ENCODE results near the gene SCYGR5. TPM values are rescaled to one million over a fixed set of nuclear protein-coding genes. Genes with fewer than 3 reads are reported as not detected.

Gene SCYGR5
- polyA plus RNA-seq, 1 experiment, result not detected

DNA sequence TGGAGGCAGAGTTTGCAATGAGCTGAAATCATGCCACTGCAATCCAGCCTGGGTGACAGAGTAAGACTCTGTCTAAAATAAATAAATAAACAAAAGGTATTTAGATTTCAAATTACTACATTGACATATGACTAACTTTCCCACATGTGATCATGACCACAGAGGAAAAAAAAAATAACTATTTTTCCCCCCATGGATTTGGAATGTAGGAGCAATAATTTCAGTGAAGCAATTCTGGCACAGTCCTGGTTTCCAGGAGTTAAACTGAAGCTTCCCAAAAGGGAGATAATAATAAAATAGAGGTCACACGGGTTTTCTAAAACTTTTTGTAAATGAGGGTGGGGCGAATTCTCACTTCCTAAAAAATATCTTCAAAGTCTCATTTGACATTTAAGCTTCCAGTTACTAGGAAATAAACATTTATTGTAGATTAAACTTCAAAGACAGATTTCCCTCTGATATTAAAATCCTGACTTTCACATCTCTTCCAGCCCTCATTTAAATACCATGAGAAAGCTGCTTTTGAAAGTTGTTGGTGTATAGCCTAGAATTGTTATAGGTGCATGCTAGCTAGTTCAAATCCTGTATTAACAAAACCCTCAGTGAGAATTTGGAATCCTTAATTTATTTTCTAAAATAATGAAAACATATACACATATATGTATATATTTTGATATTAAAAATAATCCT, 30.5 kb downstream of the SCYGR5 start:
- Histone ChIP-seq H3K36me3 (ENCODE audit: control insufficient read depth, insufficient read depth, low read length) (no peaks in the 10 kb centered on the region), H3K27me3 (ENCODE audit: control insufficient read depth, insufficient read depth, low read length) (no peaks in the 10 kb centered on the region), H3K4me3 (ENCODE audit: low read depth, low read length) (no peak overlapping the region)
- TF ChIP-seq, protein P1, sequence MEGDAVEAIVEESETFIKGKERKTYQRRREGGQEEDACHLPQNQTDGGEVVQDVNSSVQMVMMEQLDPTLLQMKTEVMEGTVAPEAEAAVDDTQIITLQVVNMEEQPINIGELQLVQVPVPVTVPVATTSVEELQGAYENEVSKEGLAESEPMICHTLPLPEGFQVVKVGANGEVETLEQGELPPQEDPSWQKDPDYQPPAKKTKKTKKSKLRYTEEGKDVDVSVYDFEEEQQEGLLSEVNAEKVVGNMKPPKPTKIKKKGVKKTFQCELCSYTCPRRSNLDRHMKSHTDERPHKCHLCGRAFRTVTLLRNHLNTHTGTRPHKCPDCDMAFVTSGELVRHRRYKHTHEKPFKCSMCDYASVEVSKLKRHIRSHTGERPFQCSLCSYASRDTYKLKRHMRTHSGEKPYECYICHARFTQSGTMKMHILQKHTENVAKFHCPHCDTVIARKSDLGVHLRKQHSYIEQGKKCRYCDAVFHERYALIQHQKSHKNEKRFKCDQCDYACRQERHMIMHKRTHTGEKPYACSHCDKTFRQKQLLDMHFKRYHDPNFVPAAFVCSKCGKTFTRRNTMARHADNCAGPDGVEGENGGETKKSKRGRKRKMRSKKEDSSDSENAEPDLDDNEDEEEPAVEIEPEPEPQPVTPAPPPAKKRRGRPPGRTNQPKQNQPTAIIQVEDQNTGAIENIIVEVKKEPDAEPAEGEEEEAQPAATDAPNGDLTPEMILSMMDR (IDR thresholded peaks at IDR 0.05; ENCODE audit: insufficient read depth, low read depth, low read length), result no peak
- ChIA-PET CTCF (no interaction called here), POLR2A (no interaction called here)
- DNase-seq (ENCODE audit: low read depth), result no peak

DNA sequence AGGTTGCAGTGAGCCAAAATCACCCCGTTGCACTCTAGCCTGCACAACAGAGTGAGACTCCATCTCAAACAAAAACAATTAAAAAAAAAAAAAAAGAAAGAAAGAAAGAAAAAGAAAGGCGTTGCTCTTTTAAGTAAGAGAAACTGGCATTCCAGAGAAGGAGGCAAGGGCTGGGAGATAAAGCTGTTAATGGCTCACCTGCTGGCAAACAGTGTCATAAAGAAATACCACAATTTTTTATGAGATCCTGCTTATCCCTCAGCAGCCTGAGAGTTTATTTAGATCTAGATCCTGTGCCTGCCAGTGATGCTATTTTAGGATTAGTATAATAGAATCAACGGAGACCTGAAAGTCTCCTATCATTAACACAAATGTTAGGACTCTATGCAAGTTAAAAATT, 35.0 kb downstream of the SCYGR5 start:
- Histone ChIP-seq H3K36me3 (ENCODE audit: control insufficient read depth, insufficient read depth, low read length) (no peaks in the 10 kb centered on the region), H3K4me3 (ENCODE audit: low read depth, low read length) (no peak overlapping the region), H3K27me3 (ENCODE audit: control insufficient read depth, insufficient read depth, low read length) (no peaks in the 10 kb centered on the region)
- ChIA-PET POLR2A (interaction anchor here (0.6 kb wide), 1 partner anchor 88 kb away, joined by 3 read pairs; no protein-coding TSS in a partner anchor), CTCF (no interaction called here)
- TF ChIP-seq, protein P1 (IDR thresholded peaks at IDR 0.05; ENCODE audit: insufficient read depth, low read depth, low read length), result no peak
- DNase-seq (ENCODE audit: low read depth), result no peak

DNA sequence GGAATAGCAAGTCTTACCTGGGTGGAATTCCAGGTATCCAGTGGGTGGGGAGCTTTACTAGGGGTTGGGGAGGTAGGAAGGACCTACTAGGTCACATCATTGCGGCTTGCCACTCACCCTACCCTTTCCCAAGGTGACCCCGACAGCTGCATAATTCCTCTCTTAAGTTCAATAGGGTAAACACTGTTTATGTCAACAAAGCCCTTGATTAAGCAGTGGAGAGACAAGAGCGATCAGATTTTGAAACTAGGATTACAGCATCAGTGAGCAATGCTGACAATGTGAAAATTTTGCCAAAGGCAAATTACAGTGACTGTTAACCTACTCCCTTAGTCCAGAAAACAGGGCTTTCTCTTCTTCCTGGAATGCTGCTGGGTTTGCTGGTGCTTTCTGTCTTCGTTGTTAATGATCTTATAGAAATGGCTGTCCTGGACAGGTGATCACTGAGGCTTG, 36.7 kb downstream of the SCYGR5 start:
- POLR2A ChIA-PET, result no interaction called here
- Histone ChIP-seq H3K27me3 (ENCODE audit: control insufficient read depth, insufficient read depth, low read length) (no peaks in the 10 kb centered on the region), H3K36me3 (ENCODE audit: control insufficient read depth, insufficient read depth, low read length) (no peaks in the 10 kb centered on the region), H3K4me3 (ENCODE audit: low read depth, low read length) (no peak overlapping the region)
- no peak for DNase-seq (ENCODE audit: low read depth)
- TF ChIP-seq, protein P1 (IDR thresholded peaks at IDR 0.05; ENCODE audit: insufficient read depth, low read depth, low read length), result no peak
- CTCF ChIA-PET, result interaction anchor here (1.0 to 1.1 kb wide), 2 partner anchors 13 to 21 kb away, joined by 3 read pairs; no protein-coding TSS in a partner anchor

DNA sequence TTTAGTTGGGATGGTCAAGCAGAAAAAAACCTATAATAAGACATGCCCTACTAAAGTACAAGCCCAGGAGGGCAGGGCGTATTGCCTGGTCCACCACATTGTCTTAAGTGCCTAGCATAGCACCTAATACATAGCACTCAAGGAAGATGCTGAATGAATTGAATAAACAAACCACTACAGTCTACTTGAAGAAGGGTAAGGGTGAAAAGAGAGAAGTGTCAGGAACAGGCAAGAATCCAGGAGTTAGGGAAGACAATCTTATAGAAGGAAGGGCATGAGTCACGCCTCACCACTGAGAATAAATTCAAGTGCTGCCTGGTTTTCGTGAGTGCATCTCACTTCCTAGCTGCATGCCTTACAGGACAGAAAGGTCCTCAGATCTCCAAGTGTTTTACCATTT, 37.4 kb downstream of the SCYGR5 start:
- CTCF ChIA-PET, result no interaction called here
- POLR2A ChIA-PET, result no interaction called here

DNA sequence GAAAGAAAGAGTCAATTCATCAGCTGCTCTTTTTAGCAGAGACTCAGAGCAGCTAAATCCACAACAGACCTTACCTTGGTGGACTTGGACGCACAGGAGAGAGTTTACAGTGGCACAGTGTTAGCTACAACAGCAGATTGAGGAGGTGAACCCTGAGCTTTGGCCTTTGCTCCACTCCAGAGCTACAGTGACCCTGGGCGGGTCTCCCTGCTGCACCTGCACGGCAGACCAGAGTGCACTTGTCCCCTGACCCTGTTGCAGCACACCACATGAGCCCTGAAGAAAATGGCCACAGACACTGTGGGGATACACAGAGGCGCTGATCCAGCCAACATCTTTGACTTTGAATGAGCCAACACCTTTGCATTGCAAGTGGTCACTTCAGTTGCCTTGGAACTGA, 40.3 kb downstream of the SCYGR5 start:
- Histone ChIP-seq H3K36me3 (ENCODE audit: control insufficient read depth, insufficient read depth, low read length) (no peaks in the 10 kb centered on the region), H3K27me3 (ENCODE audit: control insufficient read depth, insufficient read depth, low read length) (no peaks in the 10 kb centered on the region), H3K4me3 (ENCODE audit: low read depth, low read length) (no peak overlapping the region)
- ChIA-PET POLR2A (no interaction called here), CTCF (no interaction called here)
- no peak for DNase-seq (ENCODE audit: low read depth)
- TF ChIP-seq, protein P1 (IDR thresholded peaks at IDR 0.05; ENCODE audit: insufficient read depth, low read depth, low read length), result no peak

More for the DNA sequence above, 37.4 kb downstream of the SCYGR5 start:
- DNase-seq (ENCODE audit: low read depth), result no peak
- Histone ChIP-seq H3K27me3 (ENCODE audit: control insufficient read depth, insufficient read depth, low read length) (no peaks in the 10 kb centered on the region), H3K36me3 (ENCODE audit: control insufficient read depth, insufficient read depth, low read length) (no peaks in the 10 kb centered on the region), H3K4me3 (ENCODE audit: low read depth, low read length) (no peak overlapping the region)
- TF ChIP-seq, protein P1 (IDR thresholded peaks at IDR 0.05; ENCODE audit: insufficient read depth, low read depth, low read length), result no peak

Measured in BJ (cell line).